Subcutaneous abdominal adipose tissue (tissue), 5 donors: Measurements from ENCODE around the gene TNFAIP3.
A peak's percentile ranks its signal among the peaks of the same experiment; 100 is the strongest.

ENCODE experiments used
- H3K27ac ChIP-seq: one replicate; pipeline ENCODE4 v1.7.0; 2013; ENCODE audit warnings: low read depth, mild to moderate bottlenecking, inconsistent platforms, low read length, moderate library complexity
- H3K27me3 ChIP-seq, 5 donors: one replicate each; pipeline ENCODE4 v1.7.0; 2013; ENCODE audit warnings: low read length in 5 of 5, inconsistent platforms in 1 of 5; ENCODE audit not compliant: control insufficient read depth in 5 of 5, insufficient read depth in 4 of 5
- H3K36me3 ChIP-seq, 5 donors: one replicate each; pipeline ENCODE4 v1.7.0; 2013; ENCODE audit warnings: low read length in 5 of 5; ENCODE audit not compliant: control insufficient read depth in 5 of 5, insufficient read depth in 5 of 5
- H3K4me1 ChIP-seq, 5 donors: one replicate each; pipeline ENCODE4 v1.7.0; 2013; ENCODE audit warnings: low read length in 5 of 5, mild to moderate bottlenecking in 3 of 5, moderate library complexity in 1 of 5; ENCODE audit not compliant: control insufficient read depth in 5 of 5, insufficient read depth in 5 of 5
- H3K4me3 ChIP-seq, 5 donors: one replicate each; pipeline ENCODE4 v1.7.0; 2013; ENCODE audit warnings: low read length in 5 of 5, low read depth in 1 of 5
- H3K9ac ChIP-seq, 5 donors: one replicate each; pipeline ENCODE4 v1.7.0; 2013; ENCODE audit warnings: low read length in 5 of 5, mild to moderate bottlenecking in 4 of 5, moderate library complexity in 3 of 5
- H3K9me3 ChIP-seq, 5 donors: one replicate each; pipeline ENCODE4 v1.7.0; 2013; ENCODE audit warnings: low read length in 5 of 5; ENCODE audit not compliant: control insufficient read depth in 5 of 5
- donor health status: healthy.
- donor health status: healthy.
- donor health status: healthy.
- donor health status: healthy.
- donor health status: healthy.

Gene TNFAIP3

GRCh38 chr6:137870744-137871247 is 3.7 kb downstream of the TNFAIP3 start:
- peak overlapping the region; percentile 31 to 99 (median 94) for H3K4me3 ChIP-seq
- H3K27ac ChIP-seq, result peak overlapping the region; percentile 94

DNA sequence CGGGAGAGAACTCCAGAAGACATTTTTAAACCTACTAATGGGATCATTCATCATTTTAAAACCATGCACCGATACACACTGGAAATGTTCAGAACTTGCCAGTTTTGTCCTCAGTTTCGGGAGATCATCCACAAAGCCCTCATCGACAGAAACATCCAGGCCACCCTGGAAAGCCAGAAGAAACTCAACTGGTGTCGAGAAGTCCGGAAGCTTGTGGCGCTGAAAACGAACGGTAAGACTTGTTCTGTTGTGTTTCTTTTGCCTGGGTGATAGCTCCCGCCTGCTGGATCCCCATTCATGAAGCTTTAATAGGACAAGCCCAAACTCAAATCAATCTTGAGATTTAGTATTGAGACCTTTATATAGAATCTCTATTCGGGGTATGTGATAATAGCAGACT is 4.2 kb downstream of the TNFAIP3 start:
- Histone ChIP-seq H3K4me1 (peaks cover 3 to 78% (median 68%) of the 10 kb centered on the region in 5 donors), H3K9me3 (no peaks in the 10 kb centered on the region), H3K9ac (peak overlapping the region in 3 of 5 donors; percentile 14 to 33 (median 21)), H3K4me3 (peak overlapping the region; percentile 31 to 99 (median 94)), H3K36me3 (peaks cover 15 to 24% (median 21%) of the 10 kb centered on the region in 5 donors), H3K27ac (peak overlapping the region; percentile 94), H3K27me3 (no peaks in the 10 kb centered on the region)

More at GRCh38 chr6:137870744-137871247, 3.7 kb downstream of the TNFAIP3 start:
- peaks cover 6 to 82% (median 71%) of the 10 kb centered on the region in 5 donors for H3K4me1 ChIP-seq
- H3K27me3 ChIP-seq, result no peaks in the 10 kb centered on the region
- no peaks in the 10 kb centered on the region for H3K9me3 ChIP-seq
- H3K36me3 ChIP-seq, result peaks cover 10 to 19% (median 17%) of the 10 kb centered on the region in 5 donors
- peak overlapping the region in 3 of 5 donors; percentile 17 to 33 (median 30) for H3K9ac ChIP-seq

DNA sequence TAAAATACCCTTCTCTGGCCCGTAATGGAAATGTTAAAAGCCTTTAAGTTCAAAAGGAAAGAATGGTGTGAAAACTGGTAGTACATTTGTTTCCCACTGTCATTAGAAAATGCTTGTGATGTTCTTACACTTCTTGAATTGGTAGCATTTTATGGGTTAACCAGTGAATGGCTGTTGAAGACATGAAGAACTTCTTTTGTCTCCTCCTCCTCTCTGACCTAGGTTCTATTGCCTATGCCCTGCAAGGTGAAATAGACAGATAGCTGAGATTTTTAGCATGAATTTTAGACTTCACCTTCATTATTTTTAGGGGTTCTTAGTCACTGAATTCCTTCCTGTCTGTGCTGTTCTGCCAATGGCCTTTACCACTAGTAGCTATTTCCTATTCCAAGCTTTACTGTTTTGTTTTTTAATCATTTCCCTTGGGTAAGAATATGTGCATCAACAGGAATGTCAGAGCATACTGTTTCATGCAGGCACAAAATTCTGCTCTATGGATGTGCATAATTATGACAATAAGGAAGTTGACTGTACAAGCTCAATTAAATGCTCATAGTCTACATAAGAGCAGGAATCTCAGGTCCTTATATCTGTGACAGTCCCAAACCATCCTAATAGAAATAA is 4.9 kb downstream of the TNFAIP3 start:
- peak overlapping the region; percentile 94 for H3K27ac ChIP-seq
- no peaks in the 10 kb centered on the region for H3K9me3 ChIP-seq
- peak overlapping the region in 3 of 5 donors; percentile 34 to 98 (median 94) for H3K4me3 ChIP-seq
- H3K27me3 ChIP-seq, result no peaks in the 10 kb centered on the region
- peaks cover 19 to 30% (median 28%) of the 10 kb centered on the region in 5 donors for H3K36me3 ChIP-seq
- H3K4me1 ChIP-seq, result peaks cover 3 to 74% (median 64%) of the 10 kb centered on the region in 5 donors
- peak overlapping the region in 3 of 5 donors; percentile 14 to 79 (median 49) for H3K9ac ChIP-seq

- peak overlapping the region; percentile 94 for H3K27ac ChIP-seq
- peaks cover 3 to 73% (median 63%) of the 10 kb centered on the region in 5 donors for H3K4me1 ChIP-seq
These were observed 5.6 kb downstream of the TNFAIP3 start for GRCh38 chr6:137872581-137873115.

DNA sequence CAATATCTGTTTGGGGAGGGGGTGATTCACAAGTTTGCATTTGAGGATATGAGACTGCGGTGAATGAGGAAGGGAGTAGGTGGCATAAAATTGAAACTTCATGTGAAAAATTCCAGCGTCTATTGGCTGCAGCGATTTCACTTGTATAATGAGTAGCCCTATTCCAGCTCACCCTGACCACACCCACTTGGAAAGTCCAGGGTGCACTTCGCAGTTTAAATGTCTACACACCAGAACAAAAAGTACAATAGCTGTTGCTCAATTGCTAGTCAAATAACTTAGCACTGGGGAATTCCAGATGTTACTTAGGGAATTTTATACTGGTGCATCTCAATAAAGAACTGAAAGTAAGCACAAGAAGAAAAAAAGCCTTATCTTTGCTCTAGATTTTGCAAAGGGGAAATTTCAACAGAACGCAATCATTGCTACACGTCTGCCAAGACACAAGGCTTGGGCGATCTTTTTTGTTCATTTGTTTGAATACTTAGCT is 6.3 kb downstream of the TNFAIP3 start:
- Histone ChIP-seq H3K4me3 (peak overlapping the region in 3 of 5 donors; percentile 3 to 25 (median 19)), H3K27me3 (no peaks in the 10 kb centered on the region), H3K9me3 (no peaks in the 10 kb centered on the region), H3K27ac (peak overlapping the region; percentile 94), H3K36me3 (peaks cover 28 to 44% (median 41%) of the 10 kb centered on the region in 5 donors), H3K4me1 (peaks cover 3 to 67% (median 57%) of the 10 kb centered on the region in 5 donors), H3K9ac (peak overlapping the region in 4 of 5 donors; percentile 9 to 79 (median 56))

More at GRCh38 chr6:137872581-137873115, 5.6 kb downstream of the TNFAIP3 start:
- peak overlapping the region in 3 of 5 donors; percentile 3 to 34 (median 18) for H3K4me3 ChIP-seq
- H3K27me3 ChIP-seq, result no peaks in the 10 kb centered on the region
- H3K9me3 ChIP-seq, result no peaks in the 10 kb centered on the region
- H3K36me3 ChIP-seq, result peaks cover 26 to 37% (median 35%) of the 10 kb centered on the region in 5 donors
- peak overlapping the region in 3 of 5 donors; percentile 13 to 79 (median 49) for H3K9ac ChIP-seq

DNA sequence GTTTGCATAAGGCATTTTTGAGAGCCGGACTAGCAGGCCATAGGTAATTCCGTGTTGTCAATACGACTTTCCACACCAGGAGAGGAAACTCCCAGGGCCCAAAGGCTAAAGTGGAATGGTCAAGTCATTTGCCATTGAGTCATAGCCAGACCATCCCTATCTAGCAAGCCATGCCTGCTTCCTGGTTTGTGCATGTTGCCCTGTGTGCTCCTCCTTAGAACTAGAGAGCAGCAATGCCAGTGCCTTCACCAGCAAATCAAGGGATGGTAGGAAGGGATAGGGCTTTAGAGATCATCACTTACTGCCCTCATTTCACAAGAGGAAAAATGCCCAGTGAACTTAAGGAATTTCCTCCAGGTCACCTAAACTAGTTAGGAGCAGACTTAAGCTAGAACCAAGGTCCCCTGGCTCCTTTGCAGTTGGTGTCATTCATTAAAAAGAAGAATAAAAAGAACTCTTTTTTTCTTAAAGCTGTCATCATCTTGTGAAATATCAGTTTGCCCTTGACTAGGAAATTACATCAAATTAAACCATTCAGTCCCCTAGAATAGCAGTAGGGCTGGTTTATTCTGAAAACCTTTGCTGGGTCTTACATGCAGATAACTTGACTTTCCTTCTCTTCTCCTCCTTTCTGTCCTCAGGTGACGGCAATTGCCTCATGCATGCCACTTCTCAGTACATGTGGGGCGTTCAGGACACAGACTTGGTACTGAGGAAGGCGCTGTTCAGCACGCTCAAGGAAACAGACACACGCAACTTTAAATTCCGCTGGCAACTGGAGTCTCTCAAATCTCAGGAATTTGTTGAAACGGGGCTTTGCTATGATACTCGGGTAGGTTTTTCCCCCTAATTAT is 7.4 kb downstream of the TNFAIP3 start:
- H3K9me3 ChIP-seq, result no peaks in the 10 kb centered on the region
- H3K27ac ChIP-seq, result peak overlapping the region; percentile 94
- H3K9ac ChIP-seq, result peak overlapping the region in 3 of 5 donors; percentile 11 to 78 (median 62)
- peaks cover 5 to 67% (median 59%) of the 10 kb centered on the region in 5 donors for H3K4me1 ChIP-seq
- H3K27me3 ChIP-seq, result no peaks in the 10 kb centered on the region
- H3K4me3 ChIP-seq, result no peak overlapping the region
- H3K36me3 ChIP-seq, result peaks cover 28 to 55% (median 52%) of the 10 kb centered on the region in 5 donors

- H3K27ac ChIP-seq, result peak overlapping the region; percentile 94
- peaks cover 32 to 61% (median 59%) of the 10 kb centered on the region in 5 donors for H3K36me3 ChIP-seq
- no peak overlapping the region for H3K4me3 ChIP-seq
- peaks cover 6 to 68% (median 61%) of the 10 kb centered on the region in 5 donors for H3K4me1 ChIP-seq
- H3K9me3 ChIP-seq, result no peaks in the 10 kb centered on the region
- peak overlapping the region in 1 of 5 donors; percentile 1 for H3K9ac ChIP-seq
- H3K27me3 ChIP-seq, result no peaks in the 10 kb centered on the region
These were observed 8.0 kb downstream of the TNFAIP3 start for GRCh38 chr6:137875058-137875520.

DNA sequence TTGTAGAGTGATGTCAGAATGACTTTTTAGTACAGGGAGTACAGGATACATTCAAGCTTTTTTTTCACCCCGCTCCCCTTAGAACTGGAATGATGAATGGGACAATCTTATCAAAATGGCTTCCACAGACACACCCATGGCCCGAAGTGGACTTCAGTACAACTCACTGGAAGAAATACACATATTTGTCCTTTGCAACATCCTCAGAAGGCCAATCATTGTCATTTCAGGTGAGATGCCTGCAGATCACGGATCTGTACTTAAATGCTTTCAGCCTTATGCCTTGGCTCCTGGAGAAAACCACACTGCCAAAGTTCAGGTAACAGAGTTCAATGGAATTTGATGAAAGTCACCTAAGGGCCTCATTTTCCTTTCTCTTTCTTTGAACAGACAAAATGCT is 8.5 kb downstream of the TNFAIP3 start:
- peaks cover 8 to 68% (median 64%) of the 10 kb centered on the region in 5 donors for H3K4me1 ChIP-seq
- peak overlapping the region; percentile 94 for H3K27ac ChIP-seq
- no peak overlapping the region for H3K9ac ChIP-seq
- H3K27me3 ChIP-seq, result no peaks in the 10 kb centered on the region
- H3K36me3 ChIP-seq, result peaks cover 32 to 67% (median 64%) of the 10 kb centered on the region in 5 donors
- H3K9me3 ChIP-seq, result no peaks in the 10 kb centered on the region
- no peak overlapping the region for H3K4me3 ChIP-seq

- Histone ChIP-seq H3K4me3 (no peak overlapping the region), H3K27me3 (no peaks in the 10 kb centered on the region), H3K36me3 (peaks cover 32 to 76% (median 74%) of the 10 kb centered on the region in 5 donors), H3K4me1 (peaks cover 8 to 62% (median 59%) of the 10 kb centered on the region in 5 donors), H3K27ac (peak overlapping the region; percentile 72), H3K9me3 (no peaks in the 10 kb centered on the region), H3K9ac (no peak overlapping the region)
These were observed 9.5 kb downstream of the TNFAIP3 start for GRCh38 chr6:137876547-137876946.
